Stimulated activated naive CD8-positive, alpha-beta T cell treated with anti-CD3 and anti-CD28 coated beads, Interleukin-15, Interleukin-2, amounts not matched to agents 100 U/mL and 50 U/mL, for 24 hours (primary cell): ENCODE results near the gene LRRC46.

Experiments
- ATAC-seq: fragments of 150-1000 bp; cut with Tn5 transposase; one replicate; pipeline ENCODE4 v1.10.0; 2021
- DNase-seq: peaks from one replicate; pipeline ENCODE4 v3.0.0; 2021

LRRC46 gene

GRCh38 chr17:47878203-47879027, 46.9 kb downstream of the LRRC46 start:
- no peak for ATAC-seq

GRCh38 chr17:47879028-47879585, 47.6 kb downstream of the LRRC46 start:
- ATAC-seq (peak; percentile 88), DNase-seq (peak; percentile 14)

More at GRCh38 chr17:47878203-47879027, 46.9 kb downstream of the LRRC46 start:
- DNase-seq: no peak

GRCh38 chr17:47879776-47880454, 48.4 kb downstream of the LRRC46 start:
- DNase-seq: no peak
- ATAC-seq: no peak

GRCh38 chr17:47882247-47882646, 50.8 kb downstream of the LRRC46 start:
- DNase-seq (no peak), ATAC-seq (no peak)

GRCh38 chr17:47882695-47883588, 51.5 kb downstream of the LRRC46 start:
- DNase-seq: no peak
- no peak for ATAC-seq

- no peak for ATAC-seq
- no peak for DNase-seq
Measured at GRCh38 chr17:47883589-47884426, 52.3 kb downstream of the LRRC46 start.

GRCh38 chr17:47884427-47884740, 52.9 kb downstream of the LRRC46 start:
- ATAC-seq: no peak
- no peak for DNase-seq

GRCh38 chr17:47884905-47885730, 53.6 kb downstream of the LRRC46 start:
- no peak for DNase-seq
- no peak for ATAC-seq
